Measurements from ENCODE around the gene TLX1.

- TF ChIP-seq GATA2 (IDR thresholded peaks at IDR 0.05; ENCODE audit: low read depth, low read length) = no peak
- TF ChIP-seq GATA3 (IDR thresholded peaks at IDR 0.05; ENCODE audit: low read depth, low read length) = no peak
Measured at GRCh38 chr10:101094121-101094879, 36.8 kb upstream of the TLX1 start.
